GM12892 (cell line): ENCODE measurements around the gene TUG1.

Source experiments
- POLR2A ChIP-seq: IDR thresholded peaks from 2 replicates; pipeline ENCODE4 v1.6.1; 2011; ENCODE audit warnings: low read depth, low read length, control low read depth
- POLR2AphosphoS5 ChIP-seq: IDR thresholded peaks from 2 replicates; pipeline ENCODE4 v1.6.1; 2011; ENCODE audit warnings: low read depth, low read length, control low read depth

DNA sequence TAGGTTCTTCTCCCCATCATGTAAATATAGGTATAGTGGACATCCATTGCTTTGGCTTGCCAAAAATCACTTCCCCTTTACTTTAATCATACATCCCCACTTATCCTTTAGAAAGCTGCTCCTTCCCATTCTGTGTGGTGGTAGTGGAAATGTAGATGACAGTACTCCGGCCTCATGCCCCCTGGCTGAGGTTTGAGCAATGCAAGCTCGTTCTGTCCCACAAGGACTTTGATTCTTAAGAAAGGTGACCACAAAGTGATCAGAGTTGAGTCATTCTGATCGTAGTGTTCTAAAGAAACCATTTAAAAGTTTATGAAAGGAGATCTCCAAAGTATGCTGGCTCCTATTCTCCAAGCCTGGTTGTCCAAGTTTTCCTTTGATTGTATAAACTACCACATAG, 10.9 kb downstream of the TUG1 start:
- TF ChIP-seq POLR2A (no peak), POLR2AphosphoS5 (no peak)
